Measurements from ENCODE around the gene MTCH2.

GRCh38 chr11:47617417-47617809 is 24.9 kb downstream of the MTCH2 start:
- TF ChIP-seq CTCF (IDR thresholded peaks at IDR 0.05) (no peak; the same call in 1 of the 2 replicates), POLR2AphosphoS5 (IDR thresholded peaks at IDR 0.05; ENCODE audit: low read depth, low read length) (no peak), REST (IDR thresholded peaks at IDR 0.05; ENCODE audit: insufficient read depth in 1 of 2, low read depth in 2 of 2, low read length in 1 of 2) (no peak)

Data from Panc1 (cell line).